Upper lobe of left lung (tissue), 4 donors: ENCODE results near the gene NHS.

Experiments used
- POLR2A ChIP-seq, 4 donors: fragments of 450-650 bp; IDR thresholded peaks; one replicate each; pipeline ENCODE4 v1.5.1; 2016 to 2017; ENCODE audit warnings: antibody characterized with exemption in 4 of 4, mild to moderate bottlenecking in 2 of 4
- POLR2AphosphoS5 ChIP-seq, 2 donors: sonication (generic); formaldehyde crosslinking; IDR thresholded peaks; one replicate each; pipeline ENCODE4 v1.5.1; 2017; ENCODE audit warnings: antibody characterized with exemption in 2 of 2
- TF ChIP-seq, protein P1 (sequence below), 6 experiments: fragments of 450-650 bp in 4 of 6; fragments of 200-600 bp in 2 of 6; sonication (generic) in 2 of 6; IDR thresholded peaks; one replicate each; pipeline ENCODE4 v1.5.1; 2016 to 2019; ENCODE audit warnings: antibody characterized with exemption in 6 of 6

DNA sequence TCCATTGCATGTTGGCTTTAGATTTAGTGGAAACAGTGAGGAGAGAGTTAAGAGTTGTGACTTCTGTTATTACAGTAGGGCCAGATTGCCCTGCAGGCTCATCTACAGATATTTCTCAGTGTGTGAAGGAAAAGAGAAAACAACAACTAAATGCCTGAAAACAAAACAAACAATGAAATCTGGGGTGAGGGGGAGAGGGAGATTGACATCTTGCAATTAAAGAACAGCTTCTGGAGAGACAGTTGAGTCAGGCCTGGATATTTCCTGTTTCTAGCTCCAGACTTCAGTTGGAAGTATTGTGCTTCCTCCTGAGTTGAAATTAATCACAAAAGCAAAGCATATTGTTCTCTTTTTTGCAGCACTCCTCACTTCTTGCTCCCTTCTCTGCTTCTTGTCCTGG is 254.0 kb downstream of the NHS start:
- TF ChIP-seq POLR2A (IDR thresholded peaks at IDR 0.05), result no peak
- TF ChIP-seq, protein P1, sequence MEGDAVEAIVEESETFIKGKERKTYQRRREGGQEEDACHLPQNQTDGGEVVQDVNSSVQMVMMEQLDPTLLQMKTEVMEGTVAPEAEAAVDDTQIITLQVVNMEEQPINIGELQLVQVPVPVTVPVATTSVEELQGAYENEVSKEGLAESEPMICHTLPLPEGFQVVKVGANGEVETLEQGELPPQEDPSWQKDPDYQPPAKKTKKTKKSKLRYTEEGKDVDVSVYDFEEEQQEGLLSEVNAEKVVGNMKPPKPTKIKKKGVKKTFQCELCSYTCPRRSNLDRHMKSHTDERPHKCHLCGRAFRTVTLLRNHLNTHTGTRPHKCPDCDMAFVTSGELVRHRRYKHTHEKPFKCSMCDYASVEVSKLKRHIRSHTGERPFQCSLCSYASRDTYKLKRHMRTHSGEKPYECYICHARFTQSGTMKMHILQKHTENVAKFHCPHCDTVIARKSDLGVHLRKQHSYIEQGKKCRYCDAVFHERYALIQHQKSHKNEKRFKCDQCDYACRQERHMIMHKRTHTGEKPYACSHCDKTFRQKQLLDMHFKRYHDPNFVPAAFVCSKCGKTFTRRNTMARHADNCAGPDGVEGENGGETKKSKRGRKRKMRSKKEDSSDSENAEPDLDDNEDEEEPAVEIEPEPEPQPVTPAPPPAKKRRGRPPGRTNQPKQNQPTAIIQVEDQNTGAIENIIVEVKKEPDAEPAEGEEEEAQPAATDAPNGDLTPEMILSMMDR (IDR thresholded peaks at IDR 0.05), result no peak
- no peak for TF ChIP-seq POLR2AphosphoS5 (IDR thresholded peaks at IDR 0.05)
